ENCODE results near the gene MAP10.
A peak's percentile ranks its signal among the peaks of the same experiment; 100 is the strongest.

The MAP10 gene

GRCh38 chr1:232841823-232842565, 36.8 kb downstream of the MAP10 start:
- no peak overlapping the region for H3K27ac ChIP-seq
- no peak for TF ChIP-seq CTCF (conservative IDR thresholded peaks at IDR 0.05)

GRCh38 chr1:232844791-232845190, 39.6 kb downstream of the MAP10 start:
- no peak for TF ChIP-seq CTCF (conservative IDR thresholded peaks at IDR 0.05)
- no peak overlapping the region for H3K27ac ChIP-seq

GRCh38 chr1:232845406-232845955, 40.3 kb downstream of the MAP10 start:
- H3K27ac ChIP-seq: no peak overlapping the region
- no peak for TF ChIP-seq CTCF (conservative IDR thresholded peaks at IDR 0.05)

GRCh38 chr1:232851532-232851931, 46.3 kb downstream of the MAP10 start:
- no peak for TF ChIP-seq CTCF (conservative IDR thresholded peaks at IDR 0.05)
- no peak overlapping the region for H3K27ac ChIP-seq

- no peak for TF ChIP-seq CTCF (conservative IDR thresholded peaks at IDR 0.05)
- peak overlapping the region; percentile 40 for H3K27ac ChIP-seq
Observed at GRCh38 chr1:232853994-232854797, 49.0 kb downstream of the MAP10 start.

GRCh38 chr1:232854798-232855159, 49.6 kb downstream of the MAP10 start:
- H3K27ac ChIP-seq: peak overlapping the region; percentile 40
- no peak for TF ChIP-seq CTCF (conservative IDR thresholded peaks at IDR 0.05)

- no peak for TF ChIP-seq CTCF (conservative IDR thresholded peaks at IDR 0.05)
- H3K27ac ChIP-seq: no peak overlapping the region
Observed at GRCh38 chr1:232856541-232856940, 51.3 kb downstream of the MAP10 start.

Measured in VCaP (cell line).